Astrocyte of the spinal cord (primary cell): Measurements from ENCODE around the gene GEMIN8.

Experiments
- DNase-seq: peaks from one replicate; pipeline ENCODE4 v3.0.0; 2011; ENCODE audit warnings: low read depth, low spot score
- H3K4me3 ChIP-seq: 2 replicates; pipeline ENCODE4 v1.5.1; 2011; ENCODE audit warnings: low read depth, mild to moderate bottlenecking, low read length, moderate library complexity
- in situ Hi-C: cut with HindIII; loops from 2 replicates; pipeline ENCODE4 v1.10.0; 2017; ENCODE audit warnings: low sequenced_read_pairs
- TF ChIP-seq, protein P1 (sequence below): IDR thresholded peaks from 2 replicates; pipeline ENCODE4 v1.5.1; 2012; ENCODE audit warnings: low read depth, mild to moderate bottlenecking, low read length, inconsistent platforms

GEMIN8 gene

DNA sequence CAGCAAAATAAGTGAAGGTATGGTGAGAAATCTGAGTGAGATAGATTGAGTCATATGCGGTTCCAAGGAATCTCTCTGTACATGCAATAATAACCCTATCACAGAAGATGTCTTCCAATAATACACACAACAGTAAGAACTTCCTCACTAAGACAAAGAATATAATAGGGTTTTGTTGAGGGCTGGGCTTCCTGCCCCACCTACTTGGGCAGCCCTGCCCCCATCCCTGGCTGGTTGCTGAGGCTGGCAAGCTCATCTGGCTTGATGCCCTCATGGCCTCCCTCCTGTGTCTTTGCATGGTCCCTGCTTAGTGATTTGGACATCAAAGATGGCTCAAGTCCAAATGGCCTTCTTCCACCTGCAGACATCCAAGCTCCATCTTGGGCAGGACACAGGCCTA is 2.7 kb downstream of the GEMIN8 start:
- in situ Hi-C loops: no loop called here
- no peak overlapping the region for H3K4me3 ChIP-seq
- peak; percentile 17 for DNase-seq
- TF ChIP-seq, protein P1, sequence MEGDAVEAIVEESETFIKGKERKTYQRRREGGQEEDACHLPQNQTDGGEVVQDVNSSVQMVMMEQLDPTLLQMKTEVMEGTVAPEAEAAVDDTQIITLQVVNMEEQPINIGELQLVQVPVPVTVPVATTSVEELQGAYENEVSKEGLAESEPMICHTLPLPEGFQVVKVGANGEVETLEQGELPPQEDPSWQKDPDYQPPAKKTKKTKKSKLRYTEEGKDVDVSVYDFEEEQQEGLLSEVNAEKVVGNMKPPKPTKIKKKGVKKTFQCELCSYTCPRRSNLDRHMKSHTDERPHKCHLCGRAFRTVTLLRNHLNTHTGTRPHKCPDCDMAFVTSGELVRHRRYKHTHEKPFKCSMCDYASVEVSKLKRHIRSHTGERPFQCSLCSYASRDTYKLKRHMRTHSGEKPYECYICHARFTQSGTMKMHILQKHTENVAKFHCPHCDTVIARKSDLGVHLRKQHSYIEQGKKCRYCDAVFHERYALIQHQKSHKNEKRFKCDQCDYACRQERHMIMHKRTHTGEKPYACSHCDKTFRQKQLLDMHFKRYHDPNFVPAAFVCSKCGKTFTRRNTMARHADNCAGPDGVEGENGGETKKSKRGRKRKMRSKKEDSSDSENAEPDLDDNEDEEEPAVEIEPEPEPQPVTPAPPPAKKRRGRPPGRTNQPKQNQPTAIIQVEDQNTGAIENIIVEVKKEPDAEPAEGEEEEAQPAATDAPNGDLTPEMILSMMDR: no peak

DNA sequence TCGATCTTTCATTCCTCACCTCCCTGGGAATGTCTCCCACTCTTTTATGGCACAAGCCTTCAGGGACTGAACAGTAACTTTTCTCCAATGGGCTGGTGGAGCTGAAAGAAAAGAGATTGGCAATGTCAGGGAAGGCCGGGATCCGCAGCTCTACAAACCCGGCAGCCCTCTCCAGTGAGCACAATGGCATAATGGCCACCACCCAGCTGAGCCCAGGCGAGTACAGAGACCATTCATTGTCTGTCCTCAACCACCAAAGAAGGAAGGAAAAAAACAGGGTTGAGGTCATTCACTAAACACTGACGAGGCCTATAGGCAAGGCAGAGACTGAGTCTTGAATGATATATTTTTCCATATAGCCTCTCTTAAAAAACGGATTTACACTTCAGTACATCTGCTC is 3.6 kb downstream of the GEMIN8 start:
- H3K4me3 ChIP-seq: no peak overlapping the region
- in situ Hi-C loops: no loop called here
- TF ChIP-seq, protein P1: no peak
- DNase-seq: no peak

DNA sequence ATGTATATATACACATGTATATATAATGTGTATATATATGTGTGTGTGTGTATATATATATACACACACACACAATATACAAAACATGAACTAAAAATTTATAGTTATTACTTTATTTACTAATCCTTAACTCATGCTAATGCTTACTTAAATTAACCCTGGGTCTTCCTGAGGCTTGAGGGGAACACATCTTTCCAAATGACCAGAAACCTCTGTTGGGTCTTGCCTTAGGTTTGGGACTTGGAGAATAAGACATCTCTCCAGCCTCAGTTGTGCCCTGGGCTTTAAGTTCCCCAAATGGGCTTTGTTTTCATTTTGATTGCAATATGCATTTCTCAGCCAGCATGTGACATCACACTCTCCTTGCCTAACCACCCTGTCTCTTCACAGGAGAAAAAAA is 7.7 kb downstream of the GEMIN8 start:
- no peak overlapping the region for H3K4me3 ChIP-seq
- in situ Hi-C loops: no loop called here
- no peak for DNase-seq
- TF ChIP-seq, protein P1: no peak

DNA sequence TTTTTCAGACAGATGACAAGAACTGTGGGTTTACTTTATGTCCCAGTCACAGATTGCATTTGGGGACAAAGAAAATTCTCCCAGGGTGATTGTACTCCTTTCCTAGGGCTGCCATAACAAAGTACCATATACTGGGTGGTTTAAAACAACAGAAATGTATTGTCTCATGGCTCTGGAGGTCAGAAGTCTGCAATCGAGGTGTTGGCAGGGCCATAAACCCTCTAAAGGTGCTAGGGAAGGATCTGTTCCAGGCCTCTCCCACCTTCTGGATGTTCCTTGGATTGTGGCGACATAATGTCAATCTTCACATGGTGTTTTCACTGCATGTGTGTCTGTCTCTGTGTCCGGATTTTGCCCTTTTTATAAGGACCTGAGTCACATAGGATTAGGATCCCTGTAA is 12.3 kb downstream of the GEMIN8 start:
- no peak overlapping the region for H3K4me3 ChIP-seq
- DNase-seq: no peak
- in situ Hi-C loops: no loop called here
- TF ChIP-seq, protein P1: no peak

DNA sequence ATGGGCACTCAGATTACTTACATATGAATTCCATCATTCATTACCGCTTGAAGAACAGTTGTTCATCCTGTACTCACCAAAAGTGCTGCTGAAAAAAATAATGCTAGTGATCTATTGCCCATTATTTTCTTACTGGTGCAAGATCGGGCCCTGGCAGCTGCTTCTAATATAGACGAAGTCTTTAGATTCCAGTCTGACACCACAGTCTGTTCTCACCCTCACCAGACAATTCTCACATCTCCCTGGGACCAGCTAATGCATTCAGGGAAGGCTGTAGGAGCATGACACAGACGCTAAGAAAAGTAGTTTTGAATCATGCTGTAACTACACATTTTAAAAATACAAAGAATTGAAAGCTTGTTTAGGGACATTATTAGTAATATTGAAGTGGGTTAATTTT is 13.8 kb downstream of the GEMIN8 start:
- in situ Hi-C loops: no loop called here
- TF ChIP-seq, protein P1: no peak
- no peak for DNase-seq
- H3K4me3 ChIP-seq: no peak overlapping the region

DNA sequence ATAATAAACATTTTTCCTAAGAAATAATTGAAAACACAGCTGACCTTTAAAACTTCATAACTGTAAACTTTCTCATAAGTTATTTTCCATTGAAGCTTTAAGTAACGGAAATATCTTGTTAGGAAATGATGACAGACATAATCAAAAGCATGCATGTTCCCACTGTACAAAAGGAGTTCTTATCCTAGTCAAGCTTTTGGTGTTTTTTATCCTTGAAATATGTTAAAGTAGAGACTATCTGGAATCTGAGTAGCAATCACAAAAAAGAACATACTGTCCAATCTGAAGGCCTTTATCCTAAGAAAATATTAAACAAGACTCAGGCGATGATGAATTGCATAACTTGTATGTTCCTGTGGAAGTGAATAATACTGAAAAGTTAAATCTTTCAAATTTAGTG is 14.4 kb downstream of the GEMIN8 start:
- H3K4me3 ChIP-seq: no peak overlapping the region
- TF ChIP-seq, protein P1: no peak
- no peak for DNase-seq
- in situ Hi-C loops: no loop called here

DNA sequence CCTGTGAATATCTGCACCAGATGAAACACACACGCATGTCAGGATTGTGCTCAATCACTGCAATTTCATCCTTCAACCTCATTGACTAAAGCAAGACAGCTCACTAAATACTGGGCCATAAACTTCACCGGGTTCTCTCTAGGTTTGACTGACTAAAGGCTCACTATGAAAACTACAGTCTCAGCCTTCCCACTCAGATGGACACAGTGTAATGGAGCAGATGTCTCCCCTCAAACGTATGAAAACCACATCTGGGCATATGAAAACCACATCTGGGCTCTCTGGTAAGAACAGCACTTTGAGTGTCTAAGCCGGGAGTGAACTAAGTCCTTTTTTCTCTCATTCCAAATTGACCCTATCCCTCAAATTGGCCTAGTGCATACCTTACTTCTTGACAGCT is 15.2 kb downstream of the GEMIN8 start:
- no peak overlapping the region for H3K4me3 ChIP-seq
- TF ChIP-seq, protein P1: no peak
- in situ Hi-C loops: no loop called here

More for the DNA sequence above, 15.2 kb downstream of the GEMIN8 start:
- DNase-seq: no peak
